OCI-M1 (cell line): ENCODE results near the gene MYH7B.

Source experiments
- DNase-seq: peaks from one replicate; lab custom pipeline; 2025; lab: John Stamatoyannopoulos, UW

The MYH7B gene

GRCh38 chr20:34977365-34978091 is 21.9 kb downstream of the MYH7B start:
- DNase-seq: peak; percentile 26

GRCh38 chr20:34978092-34978744 is 22.6 kb downstream of the MYH7B start:
- no peak for DNase-seq

GRCh38 chr20:34979366-34980153 is 23.9 kb downstream of the MYH7B start:
- no peak for DNase-seq

GRCh38 chr20:34980543-34981233 is 25.0 kb downstream of the MYH7B start:
- no peak for DNase-seq

GRCh38 chr20:34982270-34983088 is 26.8 kb downstream of the MYH7B start:
- DNase-seq: no peak

GRCh38 chr20:34983089-34983820 is 27.6 kb downstream of the MYH7B start:
- no peak for DNase-seq

GRCh38 chr20:34983995-34984735 is 28.5 kb downstream of the MYH7B start:
- no peak for DNase-seq

GRCh38 chr20:34984756-34985261 is 29.1 kb downstream of the MYH7B start:
- DNase-seq: no peak

GRCh38 chr20:34985461-34986310 is 30.0 kb downstream of the MYH7B start:
- no peak for DNase-seq

- no peak for DNase-seq
Measured at GRCh38 chr20:34986311-34987287, 30.9 kb downstream of the MYH7B start.

- no peak for DNase-seq
Measured at GRCh38 chr20:34987288-34988190, 31.9 kb downstream of the MYH7B start.

- peak; percentile 9 for DNase-seq
Measured at GRCh38 chr20:34988191-34988540, 32.5 kb downstream of the MYH7B start.

- no peak for DNase-seq
Measured at GRCh38 chr20:34989118-34989517, 33.5 kb downstream of the MYH7B start.

- DNase-seq: no peak
Measured at GRCh38 chr20:34989670-34990069, 34.0 kb downstream of the MYH7B start.

- DNase-seq: no peak
Measured at GRCh38 chr20:34990231-34990630, 34.6 kb downstream of the MYH7B start.

GRCh38 chr20:34990661-34991214 is 35.1 kb downstream of the MYH7B start:
- no peak for DNase-seq
